IPS DF 6.9 (cell line): Measurements from ENCODE around the gene GNAZ.

Source experiments
- DNase-seq: peaks from one replicate; pipeline ENCODE4 v3.0.0-alpha.2; 2013; ENCODE audit warnings: low read depth, low spot score
- H3K27ac ChIP-seq: one replicate; pipeline ENCODE4 v1.5.1; 2013; ENCODE audit warnings: low read length, control low read depth
- H3K27me3 ChIP-seq: 2 replicates; pipeline ENCODE4 v1.6.1; 2013; ENCODE audit warnings: mild to moderate bottlenecking, low read length; ENCODE audit not compliant: control insufficient read depth, insufficient read depth
- H3K36me3 ChIP-seq: 2 replicates; pipeline ENCODE4 v1.6.1; 2013; ENCODE audit warnings: low read length; ENCODE audit not compliant: control insufficient read depth, insufficient read depth
- H3K4me1 ChIP-seq: 2 replicates; pipeline ENCODE4 v1.6.1; 2013; ENCODE audit warnings: low read length; ENCODE audit not compliant: control insufficient read depth, insufficient read depth
- H3K4me3 ChIP-seq: 2 replicates; pipeline ENCODE4 v1.5.1; 2013; ENCODE audit warnings: mild to moderate bottlenecking, low read length
- H3K9me3 ChIP-seq: 2 replicates; pipeline ENCODE4 v1.6.1; 2013; ENCODE audit warnings: low read length, inconsistent platforms; ENCODE audit not compliant: control insufficient read depth, insufficient read depth
- WGBS: extraction: QIAGEN DNeasy Blood & Tissue Kit; methylation state at CpG from one replicate; pipeline ENCODE4 v1.1.7; 2013; ENCODE audit warnings: mixed read lengths, missing lambda C conversion rate; ENCODE audit not compliant: insufficient read length, insufficient coverage; 5-methylcytosine and 5-hydroxymethylcytosine counted together

The GNAZ gene

DNA sequence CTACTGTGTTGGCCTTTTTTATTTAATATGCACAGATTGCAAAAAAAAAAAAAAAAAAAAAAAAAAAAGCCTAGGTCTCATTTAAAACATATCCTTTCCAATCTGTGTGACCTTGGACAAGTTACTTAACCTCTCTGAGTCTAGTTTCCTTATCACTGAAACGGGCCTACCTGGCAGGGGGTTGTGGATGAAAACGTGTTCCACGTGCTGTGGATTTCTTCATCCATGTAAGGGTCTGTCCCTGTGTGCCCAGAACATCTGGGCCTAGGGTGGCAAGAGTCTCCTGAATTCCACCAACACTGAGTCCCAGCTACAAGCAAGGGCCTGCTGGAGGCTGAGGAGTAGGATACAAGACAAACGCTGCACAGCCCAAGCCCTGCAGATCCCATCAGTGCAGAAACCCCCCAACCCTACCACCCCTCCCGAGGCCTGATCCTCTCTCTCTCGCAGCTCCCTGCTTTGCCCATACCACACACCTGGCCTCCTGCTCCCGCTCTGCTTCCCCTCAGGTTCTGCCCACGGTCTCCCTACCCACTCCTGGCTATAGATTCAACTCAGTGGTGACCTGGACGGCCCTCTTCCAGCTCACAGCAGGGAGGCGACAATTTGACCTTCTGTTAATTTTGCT is 4.7 kb upstream of the GNAZ start:
- no peak for DNase-seq
- H3K9me3 ChIP-seq = no peaks in the 10 kb centered on the region
- H3K36me3 ChIP-seq = no peaks in the 10 kb centered on the region
- WGBS = no CpG with 5 or more reads among the region's 10 CpGs
- no peak overlapping the region for H3K27ac ChIP-seq
- H3K27me3 ChIP-seq = peaks cover 9% of the 10 kb centered on the region
- no peak overlapping the region for H3K4me3 ChIP-seq
- H3K4me1 ChIP-seq = 0 out of 2 replicates have a peak, but pooled peaks cover 2% of the 10 kb centered on the region

DNA sequence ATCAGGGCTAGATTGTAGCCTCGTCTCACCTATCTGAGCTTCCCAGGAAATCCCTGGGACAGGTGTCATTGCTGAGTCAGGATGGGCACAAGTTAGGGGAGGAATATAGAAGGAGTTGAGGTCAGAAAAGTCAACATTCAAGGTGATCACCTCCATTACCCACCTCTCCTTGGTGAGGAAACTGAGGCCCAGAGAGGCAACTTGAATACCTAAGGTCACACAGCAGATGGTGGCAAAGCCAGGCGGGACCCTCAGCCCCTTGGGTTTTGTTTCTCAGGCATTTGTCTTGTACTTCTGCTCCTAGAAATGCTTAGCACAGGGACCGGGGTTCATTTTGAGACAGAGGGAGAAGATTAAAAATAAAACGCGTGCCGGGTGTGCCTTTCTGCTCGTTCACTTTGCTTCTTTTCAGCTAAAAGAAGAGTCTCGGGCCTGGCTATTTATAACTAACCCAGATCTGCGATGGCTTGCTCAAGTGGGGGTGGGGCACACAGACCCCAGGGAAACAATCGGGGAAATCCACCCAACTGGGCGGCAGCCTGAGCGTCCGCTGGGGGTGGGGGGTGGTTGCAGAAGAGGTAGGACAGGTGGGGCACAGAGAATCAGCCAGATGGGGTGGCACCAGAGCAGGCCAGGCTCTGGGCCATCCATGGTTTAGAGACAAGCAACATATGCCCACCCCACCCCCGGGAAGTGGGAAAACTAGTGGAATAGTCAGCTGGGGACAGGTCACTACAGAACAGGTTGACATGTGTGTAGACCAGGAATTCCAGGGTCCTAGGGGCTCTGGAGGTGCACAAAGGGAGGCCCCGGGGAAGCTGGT is 3.9 kb upstream of the GNAZ start:
- no peak overlapping the region for H3K27ac ChIP-seq
- peaks cover 9% of the 10 kb centered on the region for H3K27me3 ChIP-seq
- 0 out of 2 replicates have a peak, but pooled peaks cover 2% of the 10 kb centered on the region for H3K4me1 ChIP-seq
- DNase-seq = no peak
- no peaks in the 10 kb centered on the region for H3K9me3 ChIP-seq
- no CpG with 5 or more reads among the region's 15 CpGs for WGBS
- no peak overlapping the region for H3K4me3 ChIP-seq
- H3K36me3 ChIP-seq = no peaks in the 10 kb centered on the region

DNA sequence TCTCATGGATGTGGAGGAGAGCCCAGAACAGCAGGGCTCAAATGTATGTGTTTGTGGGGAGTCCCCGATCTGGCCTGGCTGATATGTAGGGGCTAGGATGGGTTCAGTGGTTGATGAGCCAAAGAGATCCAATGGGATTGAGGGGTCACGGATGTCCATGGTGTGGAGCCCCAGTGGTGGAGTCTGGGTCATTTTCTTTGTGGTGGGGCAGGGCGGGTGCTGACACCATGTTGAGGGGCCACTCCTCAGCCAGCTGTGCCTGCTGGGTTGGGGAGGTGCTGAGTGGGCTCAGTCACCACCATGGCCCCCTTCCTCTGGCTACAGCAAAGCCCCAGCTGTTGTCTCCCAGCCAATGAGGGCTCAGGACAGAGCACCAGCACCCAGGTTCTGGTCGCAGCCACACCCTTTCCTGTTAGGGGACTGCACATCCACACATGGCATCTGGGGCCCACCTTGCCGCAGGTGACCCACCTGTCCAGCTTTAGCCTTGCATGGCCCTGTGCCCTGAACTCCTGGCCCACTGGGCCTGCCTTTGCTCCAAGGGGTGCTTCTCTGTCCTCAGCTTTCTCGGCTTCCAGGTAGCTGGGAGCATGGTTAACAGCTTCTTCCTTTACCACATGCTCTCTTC is 3.2 kb upstream of the GNAZ start:
- Histone ChIP-seq H3K27me3 (peaks cover 9% of the 10 kb centered on the region), H3K27ac (no peak overlapping the region), H3K4me1 (0 out of 2 replicates have a peak, but pooled peaks cover 2% of the 10 kb centered on the region), H3K36me3 (no peaks in the 10 kb centered on the region), H3K4me3 (no peak overlapping the region), H3K9me3 (no peaks in the 10 kb centered on the region)
- no CpG with 5 or more reads among the region's 6 CpGs for WGBS
- DNase-seq = no peak

GRCh38 chr22:23067691-23068090 is 2.6 kb upstream of the GNAZ start:
- no peaks in the 10 kb centered on the region for H3K9me3 ChIP-seq
- no peak overlapping the region for H3K4me3 ChIP-seq
- no peaks in the 10 kb centered on the region for H3K36me3 ChIP-seq
- WGBS = no CpG with 5 or more reads among the region's 5 CpGs
- peaks cover 9% of the 10 kb centered on the region for H3K27me3 ChIP-seq
- no peak for DNase-seq
- H3K27ac ChIP-seq = no peak overlapping the region
- H3K4me1 ChIP-seq = peaks cover 3% of the 10 kb centered on the region; the same call in 1 of the 2 replicates

DNA sequence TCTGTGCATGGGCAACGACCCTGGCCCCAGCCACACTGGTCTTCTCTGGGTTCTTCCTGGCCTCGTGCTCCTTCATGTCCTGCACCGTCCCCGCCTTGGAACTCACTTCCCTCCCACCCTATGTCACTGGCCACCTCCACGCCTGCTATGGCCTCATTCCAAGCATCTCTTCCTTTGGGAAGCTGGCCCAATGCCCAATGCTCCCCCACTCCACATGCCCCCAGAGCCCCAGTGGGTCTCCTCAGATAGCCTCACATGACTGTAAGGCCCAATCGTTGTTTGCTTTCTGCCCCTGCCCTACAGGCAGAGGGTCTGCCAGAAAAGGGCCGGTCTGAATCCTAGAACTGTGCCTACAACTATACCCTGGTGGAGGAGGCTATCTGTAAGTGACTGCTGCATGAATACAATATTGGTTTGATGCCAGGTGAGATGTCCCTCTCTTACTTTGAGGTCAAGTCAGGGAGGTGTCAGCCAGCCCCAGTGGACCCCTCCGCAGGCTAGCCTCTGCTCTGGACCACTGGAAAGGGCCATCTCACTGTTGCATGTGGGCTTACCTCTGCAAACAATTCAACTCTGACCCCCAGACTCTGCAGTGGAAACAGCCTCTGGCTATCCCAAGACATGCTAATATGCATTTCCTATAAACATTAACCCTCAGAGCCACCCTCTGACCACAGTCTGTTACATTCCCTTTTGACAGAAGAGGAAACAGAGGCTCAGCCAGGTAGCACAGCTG is 2.1 kb upstream of the GNAZ start:
- no CpG with 5 or more reads among the region's 8 CpGs for WGBS
- no peak for DNase-seq
- H3K4me1 ChIP-seq = peaks cover 3% of the 10 kb centered on the region; the same call in 1 of the 2 replicates
- no peaks in the 10 kb centered on the region for H3K36me3 ChIP-seq
- H3K27me3 ChIP-seq = peaks cover 9% of the 10 kb centered on the region
- no peak overlapping the region for H3K4me3 ChIP-seq
- H3K27ac ChIP-seq = no peak overlapping the region
- H3K9me3 ChIP-seq = no peaks in the 10 kb centered on the region

DNA sequence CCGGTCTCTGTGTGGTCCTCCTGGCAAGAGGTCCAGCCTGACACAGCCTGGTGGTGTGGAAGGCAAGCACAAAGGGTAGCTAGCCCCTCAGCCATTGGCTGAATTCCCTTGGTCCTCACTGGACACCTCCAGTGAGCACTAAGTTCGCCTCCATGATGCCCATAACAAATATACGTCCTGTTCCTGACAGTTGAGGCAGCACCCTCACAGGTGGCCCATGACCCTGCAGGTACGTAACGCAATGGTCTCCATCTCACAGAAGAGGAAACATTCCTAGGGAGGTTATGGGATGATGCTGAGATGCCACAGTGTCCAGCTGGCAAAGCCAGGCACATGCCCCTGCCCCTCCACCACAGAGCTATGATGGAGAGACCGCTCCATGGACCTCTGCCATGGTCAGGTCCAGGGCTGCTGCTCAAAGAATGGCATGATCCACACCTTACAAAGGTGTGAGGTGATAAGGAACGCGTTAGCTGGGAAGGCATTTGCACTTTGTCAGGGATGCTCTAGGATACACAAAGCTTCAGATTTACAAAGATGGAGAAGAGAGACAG is 1.4 kb upstream of the GNAZ start:
- no peak for DNase-seq
- H3K4me1 ChIP-seq = peaks cover 3% of the 10 kb centered on the region; the same call in 1 of the 2 replicates
- no peaks in the 10 kb centered on the region for H3K9me3 ChIP-seq
- no peak overlapping the region for H3K4me3 ChIP-seq
- H3K36me3 ChIP-seq = no peaks in the 10 kb centered on the region
- peaks cover 9% of the 10 kb centered on the region for H3K27me3 ChIP-seq
- WGBS = no CpG with 5 or more reads among the region's 8 CpGs
- H3K27ac ChIP-seq = no peak overlapping the region

GRCh38 chr22:23069502-23070357 is 589 bp upstream of the GNAZ start:
- H3K27me3 ChIP-seq = peaks cover 9% of the 10 kb centered on the region
- peaks cover 3% of the 10 kb centered on the region; the same call in 1 of the 2 replicates for H3K4me1 ChIP-seq
- peak; percentile 41 for DNase-seq
- no peaks in the 10 kb centered on the region for H3K9me3 ChIP-seq
- no CpG with 5 or more reads among the region's 74 CpGs for whole genome bisulfite sequencing
- peak overlapping the region; percentile 68; the same call in 1 of the 2 replicates for H3K4me3 ChIP-seq
- no peaks in the 10 kb centered on the region for H3K36me3 ChIP-seq
- no peak overlapping the region for H3K27ac ChIP-seq

- Histone ChIP-seq H3K36me3 (no peaks in the 10 kb centered on the region), H3K4me1 (peaks cover 3% of the 10 kb centered on the region; the same call in 1 of the 2 replicates), H3K27ac (no peak overlapping the region), H3K27me3 (peaks cover 9% of the 10 kb centered on the region), H3K9me3 (no peaks in the 10 kb centered on the region), H3K4me3 (peak overlapping the region; percentile 77; the same call in 1 of the 2 replicates)
- DNase-seq = no peak
- WGBS = no CpG with 5 or more reads among the region's 29 CpGs
These were observed 1.1 kb downstream of the GNAZ start for GRCh38 chr22:23071230-23072076.
